ENCODE measurements around the gene SLC35E2B. TPM values are rescaled to one million over a fixed set of nuclear protein-coding genes. Genes with fewer than 3 reads are reported as not detected.

Gene SLC35E2B
- total RNA-seq, 2 donors from 2014 or later, result 41.5 to 57.8 TPM

DNA sequence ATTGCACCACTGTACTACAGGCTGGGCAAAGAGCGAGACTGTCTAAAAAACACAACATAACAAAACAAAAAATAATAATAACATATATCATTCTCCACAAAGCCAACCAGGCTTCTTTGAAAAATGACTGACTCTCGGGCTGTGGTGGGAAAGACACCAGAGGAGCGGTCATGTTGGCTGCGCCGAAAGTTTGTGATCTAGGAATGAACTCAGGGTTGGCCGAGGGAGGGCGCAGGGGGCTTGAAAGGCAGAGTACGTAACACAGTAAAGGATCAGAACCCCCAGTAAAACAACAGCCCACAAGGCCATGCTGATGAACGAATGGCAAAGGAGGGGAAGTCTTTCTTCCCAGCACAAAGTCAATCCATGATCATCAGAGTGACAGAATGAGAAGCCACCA, 4.7 kb downstream of the SLC35E2B start:
- DNase-seq, result no peak
- Histone ChIP-seq H3K27ac (no peak overlapping the region), H3K36me3 (no peaks in the 10 kb centered on the region), H3K9ac (ENCODE audit: low read depth in 2 of 2, low read length in 2 of 2) (no peak overlapping the region), H3K27me3 (no peaks in the 10 kb centered on the region), H3K9me3 (no peaks in the 10 kb centered on the region), H3K4me3 (no peak overlapping the region), H3K4me1 (no peaks in the 10 kb centered on the region)
- intact Hi-C loops (cut with DNase I), result no loop called here
- TF ChIP-seq, protein P1, sequence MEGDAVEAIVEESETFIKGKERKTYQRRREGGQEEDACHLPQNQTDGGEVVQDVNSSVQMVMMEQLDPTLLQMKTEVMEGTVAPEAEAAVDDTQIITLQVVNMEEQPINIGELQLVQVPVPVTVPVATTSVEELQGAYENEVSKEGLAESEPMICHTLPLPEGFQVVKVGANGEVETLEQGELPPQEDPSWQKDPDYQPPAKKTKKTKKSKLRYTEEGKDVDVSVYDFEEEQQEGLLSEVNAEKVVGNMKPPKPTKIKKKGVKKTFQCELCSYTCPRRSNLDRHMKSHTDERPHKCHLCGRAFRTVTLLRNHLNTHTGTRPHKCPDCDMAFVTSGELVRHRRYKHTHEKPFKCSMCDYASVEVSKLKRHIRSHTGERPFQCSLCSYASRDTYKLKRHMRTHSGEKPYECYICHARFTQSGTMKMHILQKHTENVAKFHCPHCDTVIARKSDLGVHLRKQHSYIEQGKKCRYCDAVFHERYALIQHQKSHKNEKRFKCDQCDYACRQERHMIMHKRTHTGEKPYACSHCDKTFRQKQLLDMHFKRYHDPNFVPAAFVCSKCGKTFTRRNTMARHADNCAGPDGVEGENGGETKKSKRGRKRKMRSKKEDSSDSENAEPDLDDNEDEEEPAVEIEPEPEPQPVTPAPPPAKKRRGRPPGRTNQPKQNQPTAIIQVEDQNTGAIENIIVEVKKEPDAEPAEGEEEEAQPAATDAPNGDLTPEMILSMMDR (IDR thresholded peaks at IDR 0.05), result no peak

DNA sequence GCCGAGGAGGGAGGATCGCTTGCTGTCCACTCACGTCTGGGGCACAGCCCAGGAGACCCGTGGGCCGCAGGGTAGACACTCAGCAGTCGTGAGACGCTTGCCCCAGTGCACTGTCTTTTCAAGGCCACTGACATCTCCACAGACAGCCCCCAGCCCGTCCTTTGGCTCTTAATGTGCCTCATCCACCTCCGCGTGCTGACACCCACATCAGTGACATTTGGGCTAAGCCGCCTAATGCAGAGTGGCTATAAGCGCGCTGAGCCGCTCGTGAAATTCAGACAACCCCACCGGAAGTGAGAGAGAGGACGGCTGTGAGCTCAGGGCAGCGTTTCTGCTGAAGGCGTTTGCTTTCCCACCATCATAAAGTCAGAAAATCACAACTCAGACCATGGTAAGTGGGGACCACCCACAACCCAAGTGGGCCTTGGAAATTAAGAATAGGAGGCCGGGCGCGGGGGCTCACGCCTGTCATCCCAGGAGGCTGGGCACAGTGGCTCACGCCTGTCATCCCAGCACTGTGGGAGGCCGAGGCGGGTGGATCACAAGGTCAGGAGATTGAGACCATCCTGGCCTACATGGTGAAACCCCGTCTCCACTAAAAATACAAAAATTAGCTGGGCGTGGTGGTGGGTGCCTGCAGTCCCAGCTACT, 8.4 kb downstream of the SLC35E2B start:
- H3K4me1 ChIP-seq, result no peaks in the 10 kb centered on the region
- H3K9me3 ChIP-seq, result no peaks in the 10 kb centered on the region
- DNase-seq, result no peak
- TF ChIP-seq, protein P1 (IDR thresholded peaks at IDR 0.05), result no peak
- intact Hi-C loops (cut with DNase I), result no loop called here
- H3K27me3 ChIP-seq, result no peaks in the 10 kb centered on the region
- no peak overlapping the region for H3K27ac ChIP-seq
- H3K36me3 ChIP-seq, result no peaks in the 10 kb centered on the region
- H3K9ac ChIP-seq (ENCODE audit: low read depth in 2 of 2, low read length in 2 of 2), result no peak overlapping the region
- no peak overlapping the region for H3K4me3 ChIP-seq

DNA sequence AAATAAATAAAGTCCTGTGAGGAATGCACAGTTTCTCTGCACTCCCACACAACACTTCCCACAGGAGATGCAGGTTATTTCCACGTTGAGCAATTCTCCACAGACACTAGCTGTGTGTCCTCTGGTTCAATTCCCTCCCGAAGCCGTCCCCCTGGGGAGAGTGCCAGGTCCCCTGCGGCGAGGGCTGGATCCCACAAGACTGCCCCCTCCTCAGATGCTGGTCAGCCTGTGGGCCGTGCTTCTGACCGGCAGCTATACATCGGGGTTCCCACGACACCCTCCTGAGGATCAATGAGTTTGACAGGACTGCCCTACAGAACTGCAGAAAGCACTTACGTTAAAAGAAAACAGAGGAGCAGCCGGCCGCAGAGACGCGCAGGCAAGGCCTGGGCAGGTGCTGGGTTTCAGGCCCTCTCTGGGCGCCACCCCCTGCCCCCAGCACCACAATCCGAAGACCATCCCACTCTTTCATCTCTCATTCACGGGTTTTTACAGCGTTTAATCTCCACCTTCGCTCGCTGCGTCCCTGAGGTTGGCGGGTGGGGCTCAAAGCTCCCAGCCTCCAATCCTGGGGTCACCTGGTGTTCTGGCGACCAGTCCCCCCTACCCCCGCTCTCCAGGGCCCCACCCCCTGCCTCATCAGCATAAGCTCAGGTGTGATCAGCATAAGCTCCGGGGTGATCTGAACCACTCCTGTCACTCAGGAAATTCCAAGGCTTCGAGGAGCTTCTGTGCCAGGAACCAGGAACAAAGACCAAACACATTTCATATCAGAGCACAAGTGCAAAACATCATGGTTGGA, 9.3 kb downstream of the SLC35E2B start:
- H3K9me3 ChIP-seq, result no peaks in the 10 kb centered on the region
- peaks cover 3% of the 10 kb centered on the region for H3K4me1 ChIP-seq
- H3K4me3 ChIP-seq, result no peak overlapping the region
- H3K36me3 ChIP-seq, result no peaks in the 10 kb centered on the region
- TF ChIP-seq, protein P1 (IDR thresholded peaks at IDR 0.05), result no peak
- DNase-seq, result no peak
- H3K27me3 ChIP-seq, result no peaks in the 10 kb centered on the region
- no peak overlapping the region for H3K27ac ChIP-seq
- no peak overlapping the region for H3K9ac ChIP-seq (ENCODE audit: low read depth in 2 of 2, low read length in 2 of 2)
- intact Hi-C loops (cut with DNase I), result no loop called here

DNA sequence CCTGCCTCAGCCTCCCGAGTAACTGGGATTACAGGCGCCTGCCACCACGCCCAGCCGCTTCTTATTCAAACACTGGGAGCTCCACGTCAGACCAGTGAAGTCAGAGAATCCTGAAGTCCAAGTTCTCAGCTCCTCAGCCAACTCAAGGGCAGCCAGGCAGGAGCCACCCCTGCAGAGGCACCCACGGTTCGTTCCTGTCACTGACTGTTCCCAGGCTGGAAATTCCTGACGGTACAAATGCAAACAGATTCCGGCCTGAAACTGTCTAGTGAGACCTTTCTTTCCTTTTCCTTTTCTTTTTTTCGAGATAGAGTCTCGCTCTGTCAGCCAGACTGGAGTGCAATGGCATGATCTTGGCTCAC, 11.7 kb downstream of the SLC35E2B start:
- Histone ChIP-seq H3K9ac (ENCODE audit: low read depth in 2 of 2, low read length in 2 of 2) (no peak overlapping the region), H3K4me1 (peaks cover 10% of the 10 kb centered on the region), H3K4me3 (no peak overlapping the region), H3K27ac (no peak overlapping the region), H3K36me3 (no peaks in the 10 kb centered on the region), H3K27me3 (no peaks in the 10 kb centered on the region), H3K9me3 (no peaks in the 10 kb centered on the region)
- intact Hi-C loops (cut with DNase I), result no loop called here
- TF ChIP-seq, protein P1 (IDR thresholded peaks at IDR 0.05), result no peak
- peak; percentile 52 for DNase-seq

DNA sequence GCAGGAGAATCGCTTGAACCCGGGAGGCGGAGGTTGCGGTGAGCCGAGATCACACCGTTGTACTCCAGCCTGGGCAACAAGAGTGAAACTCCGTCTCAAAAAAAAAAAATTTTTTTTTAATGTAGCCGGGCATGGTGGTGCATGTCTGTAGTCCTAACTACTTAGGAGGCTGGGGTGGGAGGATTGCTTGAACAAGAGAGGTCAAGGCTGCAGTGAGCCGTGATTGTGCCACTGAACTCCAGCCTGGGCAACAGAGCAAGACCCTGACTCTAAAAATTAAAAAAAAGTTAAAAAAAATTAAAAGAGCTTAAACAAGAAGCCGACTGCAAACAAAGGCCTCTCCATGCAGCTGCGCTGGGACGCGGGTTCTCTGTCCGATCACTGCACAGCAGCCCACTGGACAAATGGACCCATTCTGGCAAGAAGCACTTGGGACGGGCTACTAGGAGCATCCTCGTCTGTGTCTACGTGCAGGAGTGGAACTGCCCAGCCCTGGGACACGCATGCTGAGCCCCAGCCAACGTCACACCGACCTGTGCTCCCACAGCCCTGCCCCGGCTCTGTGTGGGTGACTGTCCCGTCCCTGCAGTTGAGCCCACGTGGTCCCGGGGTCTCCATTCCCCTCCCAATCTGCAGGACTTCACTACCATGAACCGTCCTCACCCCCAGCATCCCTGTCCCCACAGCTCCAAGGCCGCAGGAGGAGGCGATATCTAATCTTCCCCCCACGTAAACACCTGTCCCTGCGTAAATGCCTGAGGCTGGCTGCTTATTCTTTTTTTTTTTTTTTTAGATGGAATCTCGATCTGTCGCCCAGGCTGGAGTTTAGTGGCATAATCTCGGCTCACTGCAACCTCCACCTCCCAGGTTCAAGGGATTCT, 12.3 kb downstream of the SLC35E2B start:
- peaks cover 10% of the 10 kb centered on the region for H3K4me1 ChIP-seq
- no peak for DNase-seq
- H3K9ac ChIP-seq (ENCODE audit: low read depth in 2 of 2, low read length in 2 of 2), result no peak overlapping the region
- TF ChIP-seq, protein P1 (IDR thresholded peaks at IDR 0.05), result no peak
- no peaks in the 10 kb centered on the region for H3K36me3 ChIP-seq
- intact Hi-C loops (cut with DNase I), result no loop called here
- H3K27me3 ChIP-seq, result no peaks in the 10 kb centered on the region
- H3K9me3 ChIP-seq, result no peaks in the 10 kb centered on the region
- no peak overlapping the region for H3K27ac ChIP-seq
- no peak overlapping the region for H3K4me3 ChIP-seq
